Cardiac septum (tissue), 1 donor: ENCODE data around the gene XYLT1. TPM values are rescaled to one million over a fixed set of nuclear protein-coding genes. Genes with fewer than 3 reads are reported as not detected.

Experiments used
- DNase-seq: peaks from one replicate; pipeline ENCODE4 v3.0.0-alpha.2; 2020; ENCODE audit warnings: low spot score
- intact Hi-C: fragments of 100-400 bp; cut with DNase I; formaldehyde crosslinking; loops from one replicate; pipeline ENCODE4 v1.14.0; 2022
- total RNA-seq: library from RNA; stranded (reverse); fragmentation: NEBNext Ultra II Directional; extraction: Animal tissue kit (Norgen Biotek cat#: 25700); gene quantifications from one replicate; pipeline ENCODE4 v1.2.1, GENCODE V29; 2021
- donor health status: DM: no; HTN: no; CAD: no.

XYLT1 gene
- total RNA-seq, 1 donor from 2014 or later, result 2.9 TPM

DNA sequence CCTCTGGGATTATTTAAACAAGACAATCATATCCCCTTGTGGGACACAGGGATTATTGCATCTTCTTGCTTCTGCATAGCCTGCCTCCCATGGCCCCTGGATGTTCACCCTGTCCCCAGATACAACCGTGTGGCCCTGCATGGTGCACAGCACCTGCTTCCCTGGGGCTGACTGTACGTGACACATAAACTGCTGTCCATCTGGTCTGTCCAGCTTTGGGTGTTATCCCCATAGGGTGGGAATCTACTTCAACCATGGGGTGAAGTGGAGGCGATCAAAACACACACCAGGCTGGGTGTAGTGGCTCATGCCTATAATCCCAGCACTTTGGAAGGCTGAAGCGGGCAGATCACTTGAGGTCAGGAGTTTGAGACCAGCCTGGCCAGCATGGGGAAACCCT, 138.8 kb downstream of the XYLT1 start:
- intact Hi-C loops, result loop anchor here (10.0 kb wide), 1 partner anchor 113 kb away; no protein-coding TSS in a partner anchor

DNA sequence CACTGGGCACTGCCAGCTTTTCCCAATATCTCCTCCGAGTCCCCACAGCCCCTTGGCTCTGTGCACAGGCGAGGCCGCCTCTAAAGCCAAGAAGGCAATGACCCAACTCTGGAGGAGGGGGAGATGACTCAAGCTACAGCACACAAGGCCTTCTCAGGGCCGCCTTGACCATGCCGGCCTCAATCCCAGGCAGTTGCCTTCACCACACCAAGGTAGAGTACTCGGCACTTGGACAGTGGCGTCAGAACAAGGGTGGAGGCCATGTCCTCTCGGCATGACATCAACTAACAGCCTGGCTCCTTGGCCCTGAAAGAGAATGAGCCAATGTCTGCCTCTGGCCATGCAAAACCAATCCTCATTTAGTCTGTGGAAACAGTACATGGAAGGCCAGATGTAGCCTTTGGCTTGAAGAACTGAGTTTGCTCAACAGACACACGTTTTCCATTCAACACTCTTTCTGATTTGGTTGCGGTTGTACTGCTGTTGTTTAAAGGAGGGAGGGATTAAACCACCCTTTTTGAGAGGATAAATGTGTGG, 139.6 kb downstream of the XYLT1 start:
- DNase-seq, result no peak
- intact Hi-C loops, result loop anchor here (10.0 kb wide), 1 partner anchor 114 kb away; no protein-coding TSS in a partner anchor

More for the DNA sequence above, 138.8 kb downstream of the XYLT1 start:
- DNase-seq, result no peak

DNA sequence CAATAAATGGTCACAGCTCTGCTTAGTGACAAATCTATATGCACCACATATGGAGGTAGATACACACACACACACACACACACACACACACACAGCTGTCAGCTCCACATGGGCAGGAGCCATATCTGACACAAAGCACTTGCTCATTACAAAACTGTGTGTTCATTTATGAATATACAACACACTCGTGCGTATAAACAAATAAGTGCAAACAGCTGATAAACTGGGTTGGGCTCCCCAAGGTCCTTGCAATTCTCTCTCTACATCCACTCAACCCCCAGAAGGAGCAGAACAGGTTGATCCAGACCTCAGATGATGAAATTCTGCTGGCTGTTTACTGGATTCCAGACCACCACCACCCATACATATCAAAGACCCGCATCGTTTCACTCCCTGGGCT, 140.7 kb downstream of the XYLT1 start:
- no peak for DNase-seq
- intact Hi-C loops, result loop anchor here (10.0 kb wide), 1 partner anchor 115 kb away; no protein-coding TSS in a partner anchor

DNA sequence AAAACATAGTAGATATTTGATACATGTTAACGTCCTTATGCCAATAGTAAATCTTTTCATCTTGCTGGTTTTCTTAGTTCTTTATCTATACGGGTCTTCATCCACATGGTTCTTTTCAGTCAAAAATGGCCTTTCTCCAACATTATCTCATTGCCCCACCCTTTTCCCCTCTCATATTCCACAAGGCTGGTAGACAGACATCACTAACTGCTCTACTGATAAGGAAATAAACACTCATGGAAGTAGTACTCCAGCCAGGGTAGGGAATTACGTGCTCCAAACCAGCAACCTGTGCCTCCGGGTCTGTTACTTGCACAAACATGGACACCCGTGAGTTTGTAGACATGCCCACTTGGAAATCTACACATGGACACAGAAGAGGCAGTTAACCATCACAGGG, 141.4 kb downstream of the XYLT1 start:
- intact Hi-C loops, result no loop called here
- no peak for DNase-seq

DNA sequence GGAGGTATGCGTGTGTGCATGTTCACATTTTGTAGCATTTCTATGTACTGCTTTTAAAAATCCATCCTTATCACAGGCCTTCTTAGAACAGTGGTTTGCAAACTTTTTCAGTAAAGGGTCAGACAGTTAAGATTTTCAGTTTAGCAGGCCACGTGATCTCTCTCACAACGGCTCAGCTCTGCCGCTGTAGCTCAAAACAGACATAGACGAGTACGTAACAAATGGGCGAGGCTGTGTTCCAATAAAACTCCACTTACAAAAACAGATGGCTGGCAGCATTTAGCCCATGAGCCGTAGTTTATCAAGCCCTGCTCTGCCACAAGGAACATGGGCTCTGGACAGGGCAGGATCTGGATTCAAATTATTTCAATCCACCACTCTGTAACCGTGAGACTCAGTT, 141.8 kb downstream of the XYLT1 start:
- intact Hi-C loops, result no loop called here
- DNase-seq, result no peak

DNA sequence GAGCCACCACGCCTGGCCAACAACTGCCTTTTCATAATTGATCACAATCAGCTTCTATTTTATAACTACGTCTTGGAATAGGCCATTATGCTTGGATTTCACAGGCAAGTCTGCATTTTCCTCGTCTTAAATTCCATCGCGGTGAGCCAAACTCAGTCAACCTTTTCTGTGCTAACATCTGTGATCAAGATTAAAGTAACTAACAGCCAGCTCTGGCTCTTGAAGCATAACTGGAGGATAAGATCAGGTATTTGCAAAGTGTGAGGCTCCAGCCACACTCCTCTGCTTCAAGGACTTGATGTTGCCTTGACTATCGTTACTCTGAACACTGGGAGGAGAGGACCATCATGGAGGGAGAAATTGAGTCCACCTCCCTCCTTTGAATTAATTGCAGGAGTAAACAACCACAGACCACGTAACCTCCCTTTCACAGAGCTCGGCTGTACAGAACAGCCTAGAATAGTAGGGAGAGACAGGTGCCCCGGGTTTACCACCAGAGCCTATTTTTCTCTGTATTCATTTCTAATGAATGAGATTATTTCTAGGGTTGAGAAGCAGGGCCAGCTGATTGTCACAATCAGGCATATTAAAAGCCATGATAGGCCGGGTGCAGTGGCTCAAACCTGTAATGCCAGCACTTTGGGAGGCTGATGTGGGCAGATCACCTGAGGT, 143.0 kb downstream of the XYLT1 start:
- no peak for DNase-seq
- intact Hi-C loops, result no loop called here

DNA sequence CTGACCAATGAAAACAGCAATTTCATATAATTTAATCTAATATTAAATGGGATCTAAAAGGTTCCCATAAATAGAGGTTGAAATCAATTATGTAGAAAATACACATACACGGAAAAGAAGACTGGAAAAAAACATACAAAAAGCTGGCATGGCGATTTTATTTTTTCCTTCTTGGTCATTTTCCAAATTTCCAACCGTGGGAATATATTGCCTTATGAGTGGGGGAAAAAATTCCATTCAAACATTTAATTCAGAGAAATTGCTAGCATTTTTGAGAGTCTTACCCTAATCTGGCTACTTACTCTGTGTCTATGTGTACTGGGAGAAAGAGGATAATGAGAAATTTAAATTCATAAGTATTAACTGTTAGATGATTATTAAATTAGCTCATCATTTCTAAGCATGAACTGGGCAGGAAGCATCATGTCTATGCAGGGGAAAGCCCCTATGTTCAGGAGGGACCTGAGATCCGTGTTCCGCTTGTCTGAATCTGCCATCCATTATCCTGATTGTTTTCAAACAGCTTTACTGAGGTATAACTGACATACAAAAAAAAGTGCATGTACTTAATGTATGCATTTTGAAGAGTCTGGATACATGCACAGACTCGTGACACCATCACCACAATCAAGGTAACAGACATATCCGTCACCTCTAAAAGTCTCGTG, 145.2 kb downstream of the XYLT1 start:
- intact Hi-C loops, result no loop called here

DNA sequence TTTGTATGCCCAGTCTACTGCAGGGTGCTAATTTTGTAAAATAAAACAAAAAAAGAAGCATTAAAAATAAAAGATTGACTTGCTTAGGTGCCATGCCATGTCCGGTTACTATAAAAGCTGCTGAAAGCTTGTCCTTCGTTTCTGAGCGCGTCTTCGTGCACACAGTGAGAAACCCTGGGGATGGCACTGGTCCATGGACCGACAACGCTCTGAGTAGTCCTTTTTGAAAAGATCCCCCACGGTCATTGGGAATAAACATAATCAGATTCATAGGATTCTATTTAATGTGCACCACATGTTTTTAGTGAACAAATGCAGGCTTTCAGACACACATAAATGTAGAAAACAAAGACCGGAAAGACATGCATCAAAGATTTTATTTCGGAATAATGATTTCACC, 146.3 kb downstream of the XYLT1 start:
- intact Hi-C loops, result no loop called here
- DNase-seq, result no peak

More for the DNA sequence above, 145.2 kb downstream of the XYLT1 start:
- no peak for DNase-seq

DNA sequence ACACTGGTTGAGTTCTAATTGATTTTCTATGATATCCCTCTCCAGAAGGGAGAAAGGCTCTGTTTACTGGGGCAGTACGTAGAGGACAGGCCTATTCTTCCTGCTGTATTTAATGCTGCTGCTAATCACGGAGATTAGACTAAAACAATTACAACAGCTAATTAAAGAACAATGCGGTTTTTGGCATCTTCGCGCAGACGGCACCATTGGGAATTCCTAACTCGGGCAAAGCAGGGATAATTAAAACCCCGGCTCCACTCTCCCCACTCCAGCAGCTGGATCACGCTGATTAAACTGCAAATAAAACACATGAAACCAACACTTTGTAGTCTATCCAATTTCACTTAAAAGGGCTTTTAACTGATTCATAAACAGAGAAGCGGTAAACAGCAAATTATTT, 147.6 kb downstream of the XYLT1 start:
- intact Hi-C loops, result no loop called here
- DNase-seq, result no peak

DNA sequence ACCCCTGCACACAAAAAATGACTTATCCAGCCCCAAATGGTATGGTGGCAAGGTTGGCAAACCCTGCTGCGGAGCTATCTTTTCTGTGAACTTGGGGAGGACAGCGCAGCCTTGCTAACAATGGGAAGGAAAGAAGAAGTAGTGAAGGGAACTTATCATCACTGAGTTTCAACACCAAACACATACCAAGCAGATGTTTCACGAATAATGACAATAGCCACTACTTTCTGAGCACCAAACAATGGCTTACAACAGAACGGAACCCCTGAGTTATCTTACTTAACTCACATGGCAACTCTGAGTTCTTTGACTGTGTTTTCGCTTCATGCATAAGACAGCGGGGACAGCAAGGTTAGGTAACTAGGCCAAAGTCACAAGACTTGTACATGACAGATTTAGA, 148.9 kb downstream of the XYLT1 start:
- intact Hi-C loops, result no loop called here
- DNase-seq, result no peak

DNA sequence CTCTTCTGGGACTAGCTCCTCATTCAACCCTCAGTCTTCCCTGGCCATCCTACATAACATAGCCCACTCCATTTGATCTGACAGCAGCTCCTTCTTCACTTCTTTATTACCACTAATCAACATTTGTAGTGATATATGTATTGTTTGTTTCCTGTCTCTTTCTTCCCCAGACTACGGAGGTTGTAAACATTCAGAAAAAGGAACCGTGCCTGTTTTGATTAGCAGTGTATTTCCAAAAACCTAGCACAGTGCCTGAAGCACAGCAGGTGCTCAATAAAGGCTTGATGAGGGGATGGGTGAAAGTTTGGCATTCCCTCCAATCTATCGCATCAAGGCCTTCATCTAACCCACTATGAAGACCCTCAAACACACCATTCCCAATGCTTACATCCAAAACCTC, 150.8 kb downstream of the XYLT1 start:
- intact Hi-C loops, result no loop called here
- DNase-seq, result no peak

DNA sequence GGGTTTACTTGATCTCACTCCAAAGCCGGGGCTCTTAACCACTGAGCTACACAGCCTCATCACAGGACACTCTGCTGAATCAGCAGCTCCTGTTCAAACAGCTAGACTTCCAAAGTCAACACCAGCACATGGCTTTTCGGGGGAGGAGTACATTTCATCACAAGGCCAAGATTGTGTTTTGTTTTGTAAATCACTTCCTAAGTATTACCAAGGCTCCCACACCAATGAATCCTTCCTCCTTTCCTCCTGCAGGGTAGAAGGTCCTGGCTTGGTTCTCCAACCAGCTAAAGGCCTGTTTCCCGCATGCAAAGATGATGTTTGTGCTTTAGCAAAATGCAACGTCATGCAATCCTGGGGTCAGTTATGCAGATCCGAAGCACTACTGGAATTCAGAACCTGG, 152.5 kb downstream of the XYLT1 start:
- DNase-seq, result no peak
- intact Hi-C loops, result no loop called here

DNA sequence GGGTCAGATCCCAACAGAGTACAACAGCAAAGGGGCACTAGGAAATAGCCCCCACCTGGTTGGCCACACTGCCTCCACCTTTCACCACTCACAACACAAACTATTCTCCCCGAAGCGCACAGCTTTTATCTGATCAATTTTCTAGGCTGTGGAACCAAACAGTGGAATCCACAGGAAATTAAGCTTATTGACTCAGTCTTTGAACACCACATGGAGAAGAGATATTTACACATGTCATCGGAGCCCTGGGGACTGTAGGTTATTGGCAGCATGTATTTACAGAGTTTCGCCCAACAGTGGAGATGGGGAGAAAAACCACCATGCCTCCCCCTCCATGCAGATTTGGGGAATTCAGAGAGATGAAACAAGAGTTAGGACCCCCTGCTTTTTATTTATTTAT, 154.8 kb downstream of the XYLT1 start:
- intact Hi-C loops, result no loop called here
- DNase-seq, result no peak

DNA sequence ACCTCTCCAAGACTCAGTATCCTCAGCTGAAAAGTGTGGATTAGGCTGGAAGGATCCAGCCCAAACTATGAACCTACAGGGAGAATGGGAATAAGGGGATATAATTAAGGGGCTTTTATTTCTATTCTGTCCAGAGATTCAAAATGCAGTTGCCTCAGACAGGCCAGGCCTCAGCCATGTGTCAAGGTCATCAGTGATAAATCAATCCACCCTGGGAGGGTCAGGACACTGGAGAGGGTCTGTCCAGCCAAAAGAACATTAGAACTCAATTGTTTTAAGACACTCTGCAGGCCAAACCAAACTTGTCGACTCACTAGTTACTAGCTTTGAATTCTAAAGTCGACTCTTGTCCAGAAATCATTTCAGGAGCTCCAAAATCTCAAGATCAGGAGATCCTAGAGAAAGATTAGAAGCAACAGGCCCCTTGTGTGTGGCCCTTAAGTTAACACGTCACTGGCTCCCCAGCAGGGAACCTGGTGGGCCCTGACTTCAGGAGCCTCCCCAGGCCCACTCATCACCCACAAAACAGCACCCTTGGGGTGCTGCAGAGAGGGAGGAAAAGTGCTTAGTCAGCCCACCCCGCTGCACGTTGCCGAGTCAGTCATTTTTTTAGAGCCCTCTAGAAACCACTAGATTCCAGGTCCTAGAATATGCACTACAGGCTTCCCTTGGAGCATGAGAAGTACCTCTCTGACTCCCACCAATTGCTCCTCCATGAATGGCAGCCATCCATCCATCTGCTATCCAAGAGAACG, 156.8 kb downstream of the XYLT1 start:
- no peak for DNase-seq
- intact Hi-C loops, result no loop called here

DNA sequence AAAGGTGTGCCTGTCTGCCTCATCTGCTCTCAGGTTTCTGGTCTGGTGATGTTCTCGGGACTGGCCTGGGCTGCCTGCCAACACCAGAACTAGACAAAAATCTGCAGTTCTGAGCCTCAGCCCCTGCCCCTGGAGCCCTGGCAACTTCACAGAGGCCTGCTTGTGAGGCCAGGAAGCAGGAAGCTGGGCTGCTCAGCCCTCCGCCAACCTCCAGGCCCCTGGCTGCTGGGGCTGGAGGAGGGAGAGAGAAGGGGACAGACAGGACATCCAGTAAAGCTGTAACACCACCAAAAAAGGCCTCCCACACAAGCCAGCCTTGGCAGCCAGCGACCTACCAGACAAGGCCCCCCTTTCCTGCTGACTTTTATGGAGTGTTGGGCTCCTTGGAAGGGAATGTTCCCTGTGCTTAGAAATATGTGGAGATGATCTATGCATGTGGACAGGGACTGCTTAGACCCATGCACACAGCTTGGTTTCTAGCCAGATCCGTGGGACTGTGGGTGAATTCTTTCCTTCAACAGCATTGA, 157.6 kb downstream of the XYLT1 start:
- no peak for DNase-seq
- intact Hi-C loops, result no loop called here

DNA sequence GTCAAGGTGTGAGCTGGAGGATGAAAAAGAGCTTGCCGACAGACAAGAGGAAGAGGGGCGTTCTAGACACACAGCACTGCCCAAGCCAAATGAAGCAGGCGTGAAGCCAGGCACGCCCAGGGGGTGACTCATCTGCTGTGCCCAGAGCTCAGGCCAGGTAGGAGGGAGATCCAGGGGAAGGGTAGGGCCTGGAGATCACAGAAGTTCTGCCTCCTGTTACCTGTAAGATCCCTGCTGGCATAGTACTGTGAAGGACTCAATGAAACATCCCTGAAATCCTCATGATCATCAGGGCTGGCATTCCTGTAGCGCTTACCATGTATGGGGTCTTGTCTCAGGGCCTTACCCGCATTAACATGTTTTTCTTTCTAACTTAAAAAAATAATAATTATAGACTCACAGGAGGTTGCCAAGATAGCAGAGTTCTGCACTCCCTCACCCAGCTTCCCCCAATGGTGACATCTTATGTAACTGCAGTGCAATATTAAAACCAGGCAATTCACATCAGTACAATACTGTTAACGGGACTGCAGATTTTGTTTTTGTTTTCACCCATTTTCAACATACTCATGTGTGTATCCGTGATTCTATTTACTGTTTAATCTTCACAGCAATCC, 158.6 kb downstream of the XYLT1 start:
- intact Hi-C loops, result no loop called here
- DNase-seq, result no peak

DNA sequence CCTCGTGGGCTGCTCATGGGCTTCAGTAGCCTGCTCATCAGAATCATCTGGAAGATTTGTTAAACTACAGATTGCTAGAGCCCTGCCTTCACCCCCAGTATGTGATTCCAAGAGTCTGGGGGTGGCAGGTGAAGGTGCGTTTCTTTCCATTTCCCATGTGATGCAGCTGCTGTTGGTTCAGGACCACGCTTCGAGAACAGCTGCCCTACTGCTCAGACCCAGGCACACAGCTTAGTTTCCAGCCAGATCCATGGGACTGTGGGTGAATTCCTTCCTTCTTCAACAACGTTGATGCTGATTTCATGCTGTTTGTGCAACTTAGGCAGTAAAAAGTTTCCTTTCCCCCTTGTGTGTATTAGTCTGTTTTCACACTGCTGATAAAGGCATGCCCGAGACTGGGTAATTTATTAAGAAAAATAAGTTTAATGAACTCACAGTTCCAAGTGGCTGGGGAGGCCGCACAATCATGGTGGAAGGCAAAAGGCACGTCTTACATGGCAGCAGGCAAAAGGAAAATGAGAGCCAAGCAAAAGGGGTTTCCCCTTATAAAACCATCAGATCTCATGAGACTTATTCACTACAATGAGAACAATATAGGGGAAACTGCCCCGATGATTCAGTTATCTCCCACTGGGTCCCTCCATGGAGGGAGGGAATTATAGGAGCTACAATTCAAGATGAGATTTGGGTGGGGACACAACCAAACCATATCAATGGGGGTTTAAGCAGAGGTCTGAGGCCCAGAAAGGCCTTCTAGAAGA, 159.2 kb downstream of the XYLT1 start:
- no peak for DNase-seq
- intact Hi-C loops, result no loop called here

DNA sequence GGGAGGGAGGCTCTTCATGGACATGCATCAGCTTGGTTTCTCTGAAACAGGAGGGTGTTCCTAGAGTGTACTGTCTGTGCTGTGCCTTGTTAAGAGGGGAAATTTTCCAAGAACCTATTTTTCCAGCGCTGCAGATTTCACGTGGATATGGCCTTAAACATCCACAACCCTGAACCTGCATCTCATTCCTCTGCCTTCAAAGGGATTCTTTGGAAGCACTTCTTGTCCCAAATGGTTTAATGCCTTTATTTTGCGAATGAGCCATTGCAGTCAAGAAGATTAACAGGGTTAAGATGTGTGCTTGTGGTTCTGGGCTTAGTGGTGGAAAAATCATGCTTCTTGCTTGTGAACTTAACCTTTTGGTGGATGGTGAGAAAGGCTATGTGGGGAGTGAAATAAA, 161.2 kb downstream of the XYLT1 start:
- DNase-seq, result no peak
- intact Hi-C loops, result no loop called here

DNA sequence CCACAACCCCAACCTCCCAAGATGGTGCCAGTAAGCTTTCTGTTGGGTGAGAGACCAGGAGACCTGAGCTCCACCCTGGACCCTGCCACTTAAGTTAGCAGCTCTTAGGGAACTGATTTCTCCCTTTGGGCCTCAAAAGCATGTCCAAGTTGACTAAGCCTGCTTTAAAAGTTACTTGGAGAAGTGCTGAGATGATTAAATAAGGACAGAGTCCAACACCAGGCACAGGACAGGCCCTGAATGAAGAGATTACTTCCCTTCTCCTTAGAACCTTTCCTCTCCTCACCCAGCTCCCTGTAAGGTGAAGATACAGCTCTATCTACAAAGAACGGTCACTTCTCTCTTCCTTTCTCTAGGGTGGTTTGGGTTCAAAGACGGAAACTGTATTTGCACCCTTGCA, 162.6 kb downstream of the XYLT1 start:
- no peak for DNase-seq
- intact Hi-C loops, result no loop called here
